Heart right ventricle (tissue), 16 donors: ENCODE measurements around the gene SPATA4. TPM values are rescaled to one million over a fixed set of nuclear protein-coding genes. Genes with fewer than 3 reads are reported as not detected.

Experiments used
- ATAC-seq, 8 donors: fragments of 200-7000 bp; cut with Tn5 transposase; one replicate each; pipeline ENCODE4 v1.9.1; 2020; ENCODE audit warnings: mild to moderate bottlenecking in 8 of 8, moderate library complexity in 8 of 8, moderate number of reproducible peaks in 1 of 8
- DNase-seq, 2 donors: peaks; one replicate each; pipeline ENCODE4 v3.0.0-alpha.2; 2020
- H3K27ac ChIP-seq, 10 donors: fragments of 200-600 bp; sonication (generic) in 2 of 10; one replicate each; pipeline versions ENCODE4 v1.5.0 to v1.8.0; 2020 to 2022; ENCODE audit warnings: mild to moderate bottlenecking in 3 of 10
- H3K27me3 ChIP-seq, 7 donors: fragments of 200-600 bp; one replicate each; pipeline ENCODE4 v1.8.0; 2021 to 2022; ENCODE audit warnings: mild to moderate bottlenecking in 2 of 7
- H3K36me3 ChIP-seq, 9 donors: fragments of 200-600 bp; sonication (generic) in 1 of 9; one replicate each; pipeline versions ENCODE4 v1.5.0 to v1.8.0; 2020 to 2022; ENCODE audit warnings: mild to moderate bottlenecking in 2 of 9
- H3K4me1 ChIP-seq, 9 donors: fragments of 200-600 bp; sonication (generic) in 1 of 9; one replicate each; pipeline versions ENCODE4 v1.5.0 to v1.8.0; 2020 to 2022; ENCODE audit warnings: mild to moderate bottlenecking in 4 of 9
- H3K4me3 ChIP-seq, 10 donors: fragments of 200-600 bp; sonication (generic) in 2 of 10; one replicate each; pipeline versions ENCODE4 v1.5.0 to v1.8.0; 2020 to 2022; ENCODE audit warnings: mild to moderate bottlenecking in 7 of 10, moderate library complexity in 2 of 10
- H3K9me3 ChIP-seq, 11 donors: fragments of 200-600 bp in 10 of 11; sonication (generic) in 2 of 11; one replicate each; pipeline versions ENCODE4 v1.5.0 to v1.8.0; 2013 to 2022; ENCODE audit warnings: mild to moderate bottlenecking in 2 of 11, control low read depth in 1 of 11, moderate library complexity in 1 of 11
- WGBS, 2 donors: extraction: QIAGEN DNeasy Blood & Tissue Kit; methylation state at CpG; one replicate each; pipeline ENCODE4 v1.1.7; 2013; ENCODE audit warnings: inconsistent platforms in 1 of 2; 5-methylcytosine and 5-hydroxymethylcytosine counted together
- intact Hi-C, 10 donors: fragments of 100-400 bp; cut with DNase I; formaldehyde crosslinking; loops; one replicate each; pipeline versions ENCODE4 v1.11.1 to v1.14.2; 2022
- polyA plus RNA-seq, 2 donors: library from polyadenylated mRNA; stranded (reverse); fragments of 200-250 nt; gene quantifications; one replicate each; pipeline ENCODE4 v1.2.3, GENCODE V29; 2013
- total RNA-seq, 10 donors: library from RNA; stranded (reverse); fragmentation: NEBNext Ultra II Directional in 3 of 10; extraction: Animal tissue kit (Norgen Biotek cat#: 25700) in 3 of 10; gene quantifications; one replicate each; pipeline versions ENCODE4 v1.2.1 to v1.2.4, GENCODE V29; 2021 to 2023
- TF ChIP-seq, protein P1 (sequence below), 9 donors: fragments of 200-600 bp; sonication (generic) in 2 of 9; IDR thresholded peaks; one replicate each; pipeline versions ENCODE4 v1.5.0 to v1.8.0; 2021 to 2022; ENCODE audit warnings: antibody characterized with exemption in 9 of 9, mild to moderate bottlenecking in 5 of 9, moderate library complexity in 1 of 9
- donor health status: Arrhythmogenic right ventricular cardiomyopathy.
- donor health status: ischemic (EF 13 %, LVEDD 7.1; RV severe dilation, severe dysfunction).
- donor health status: healthy with polysubstance abuse.
- donor health status: DM: no; HTN: yes; CAD: no.
- donor health status: DM: no; HTN: no; CAD: no.
- donor health status: ischemic (EF 25% LVEDD 6.9; RV normal size, moderate dysfunction).
- donor health status: ischemic (EF 25% LVEDD 5.7; RV mildly dilated, moderate dysfunction).
- donor health status: healthy.
- donor health status: DM: yes; HTN: yes; CAD: no.
- donor health status: Ischemic cardiomyopathy.
- donor health status: ischemic (EF 35%, LVEDD 5.7; RV mildly dilated, moderate dysfunction).
- donor health status: nonischemic (EF 11% LVEDD 7.7; RV severe dilation, severe dysfunction).
- donor health status: DM: yes; HTN: yes; CAD: no.
- donor health status: PGD.
- donor health status: ischemic (EF 29% LVEDD 5.4; RV normal size, mild dysfunction).
- donor health status: nonischemic (EF 23%, LVEDD 6.1; RV moderate dilation, normal function).

Gene SPATA4
- total and polyA plus RNA-seq, 12 donors, result 0.16 to 0.99 (median 0.37) TPM; not detected in 1

DNA sequence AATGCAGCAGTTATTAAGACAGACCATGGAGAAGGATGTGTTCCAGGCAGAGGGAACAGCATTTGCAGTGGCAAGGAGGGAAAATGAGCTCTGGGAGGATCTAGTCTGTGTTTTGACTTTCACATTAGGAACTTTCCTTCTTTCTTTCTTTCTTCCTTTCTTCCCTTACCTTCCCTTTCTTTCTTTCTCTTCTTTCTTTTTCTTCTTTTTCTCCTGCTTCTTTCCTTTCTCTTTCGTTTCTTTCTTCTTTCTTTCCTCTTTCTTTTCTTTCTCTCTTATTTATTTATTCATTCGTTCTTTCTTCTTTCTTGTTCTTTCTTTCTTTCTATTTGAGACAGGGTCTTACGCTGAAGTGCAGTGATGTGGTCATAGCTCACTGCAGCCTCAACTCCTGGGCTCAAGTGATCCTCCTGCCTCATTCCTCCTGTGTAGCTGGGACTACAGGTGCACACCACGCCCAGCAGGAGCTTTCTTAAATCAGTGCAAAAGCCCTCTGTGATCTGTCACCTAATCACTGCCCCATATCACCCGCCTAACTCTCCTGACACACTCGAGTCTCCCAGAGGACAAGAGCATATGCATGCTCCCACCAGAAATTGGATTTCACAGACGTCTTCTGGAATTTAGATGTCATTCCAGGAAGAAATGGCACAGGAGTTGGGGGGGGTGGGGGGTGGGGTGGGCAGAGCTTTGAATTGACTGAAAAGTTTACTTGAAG is 15.4 kb upstream of the SPATA4 start:
- H3K9me3 ChIP-seq, result peaks cover 0 to 11% (median 0%) of the 10 kb centered on the region in 11 donors
- ATAC-seq (no peak), DNase-seq (no peak)
- intact Hi-C loops, result no loop called here
- TF ChIP-seq, protein P1, sequence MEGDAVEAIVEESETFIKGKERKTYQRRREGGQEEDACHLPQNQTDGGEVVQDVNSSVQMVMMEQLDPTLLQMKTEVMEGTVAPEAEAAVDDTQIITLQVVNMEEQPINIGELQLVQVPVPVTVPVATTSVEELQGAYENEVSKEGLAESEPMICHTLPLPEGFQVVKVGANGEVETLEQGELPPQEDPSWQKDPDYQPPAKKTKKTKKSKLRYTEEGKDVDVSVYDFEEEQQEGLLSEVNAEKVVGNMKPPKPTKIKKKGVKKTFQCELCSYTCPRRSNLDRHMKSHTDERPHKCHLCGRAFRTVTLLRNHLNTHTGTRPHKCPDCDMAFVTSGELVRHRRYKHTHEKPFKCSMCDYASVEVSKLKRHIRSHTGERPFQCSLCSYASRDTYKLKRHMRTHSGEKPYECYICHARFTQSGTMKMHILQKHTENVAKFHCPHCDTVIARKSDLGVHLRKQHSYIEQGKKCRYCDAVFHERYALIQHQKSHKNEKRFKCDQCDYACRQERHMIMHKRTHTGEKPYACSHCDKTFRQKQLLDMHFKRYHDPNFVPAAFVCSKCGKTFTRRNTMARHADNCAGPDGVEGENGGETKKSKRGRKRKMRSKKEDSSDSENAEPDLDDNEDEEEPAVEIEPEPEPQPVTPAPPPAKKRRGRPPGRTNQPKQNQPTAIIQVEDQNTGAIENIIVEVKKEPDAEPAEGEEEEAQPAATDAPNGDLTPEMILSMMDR (IDR thresholded peaks at IDR 0.05), result no peak
- no peak overlapping the region for H3K27ac ChIP-seq
- WGBS, 2 donors, result 71 to 81% methylated on average over 7 of the region's 7 CpGs
- H3K36me3 ChIP-seq, result no peaks in the 10 kb centered on the region
- H3K27me3 ChIP-seq, result no peaks in the 10 kb centered on the region
- H3K4me1 ChIP-seq, result peaks cover 0 to 5% (median 0%) of the 10 kb centered on the region in 9 donors
- no peak overlapping the region for H3K4me3 ChIP-seq

DNA sequence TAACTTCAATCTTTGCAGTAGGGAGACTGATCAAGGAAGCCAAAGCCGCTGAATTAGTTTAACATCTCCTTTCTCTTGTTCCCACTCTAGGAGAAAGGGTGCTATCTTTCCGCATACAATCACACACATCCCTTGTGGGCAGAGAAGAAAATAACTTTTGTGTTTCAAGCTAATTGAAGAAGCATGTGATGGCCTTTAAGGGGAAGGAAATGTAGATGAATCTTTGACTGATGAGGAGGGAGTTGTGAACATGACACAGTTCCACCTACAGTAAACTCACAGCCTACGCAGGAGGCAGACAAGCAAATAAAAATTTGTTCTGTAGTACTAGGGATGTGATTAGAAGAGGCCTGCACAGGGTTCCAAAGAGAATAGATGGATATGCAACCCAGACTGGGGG is 14.7 kb upstream of the SPATA4 start:
- peaks cover 0 to 11% (median 0%) of the 10 kb centered on the region in 11 donors for H3K9me3 ChIP-seq
- H3K36me3 ChIP-seq, result no peaks in the 10 kb centered on the region
- no peak for ATAC-seq
- TF ChIP-seq, protein P1 (IDR thresholded peaks at IDR 0.05), result no peak
- DNase-seq, result no peak
- H3K27me3 ChIP-seq, result no peaks in the 10 kb centered on the region
- no peak overlapping the region for H3K27ac ChIP-seq
- H3K4me1 ChIP-seq, result peaks cover 0 to 5% (median 0%) of the 10 kb centered on the region in 9 donors
- intact Hi-C loops, result no loop called here
- H3K4me3 ChIP-seq, result no peak overlapping the region
- WGBS, 2 donors, result 86 to 89% methylated on average over 3 of the region's 3 CpGs

DNA sequence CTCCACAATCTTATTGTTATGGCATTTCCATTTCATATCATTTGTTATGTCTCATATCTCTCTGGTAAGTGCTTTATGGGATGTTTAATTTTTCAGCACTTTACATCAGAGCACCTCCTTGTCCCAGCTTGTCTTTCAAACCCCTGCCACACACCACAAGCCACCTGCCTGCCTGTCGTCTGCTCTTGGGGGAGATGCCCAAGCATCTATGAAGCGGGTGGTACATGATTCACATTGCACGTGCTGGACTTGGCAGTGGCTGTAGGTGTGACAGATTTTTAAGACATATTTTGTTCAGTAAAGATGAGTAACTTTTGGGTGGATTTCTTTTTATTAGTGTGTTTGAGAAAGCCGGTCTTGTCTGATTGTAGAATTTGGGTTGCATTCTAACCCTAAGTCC is 14.2 kb upstream of the SPATA4 start:
- DNase-seq (no peak), ATAC-seq (no peak)
- intact Hi-C loops, result no loop called here
- Histone ChIP-seq H3K4me3 (no peak overlapping the region), H3K9me3 (peaks cover 0 to 11% (median 0%) of the 10 kb centered on the region in 11 donors), H3K27ac (no peak overlapping the region), H3K27me3 (no peaks in the 10 kb centered on the region), H3K4me1 (peaks cover 0 to 5% (median 0%) of the 10 kb centered on the region in 9 donors), H3K36me3 (no peaks in the 10 kb centered on the region)
- TF ChIP-seq, protein P1 (IDR thresholded peaks at IDR 0.05), result no peak
- WGBS, 2 donors, result 85 to 89% methylated on average over 4 of the region's 4 CpGs

DNA sequence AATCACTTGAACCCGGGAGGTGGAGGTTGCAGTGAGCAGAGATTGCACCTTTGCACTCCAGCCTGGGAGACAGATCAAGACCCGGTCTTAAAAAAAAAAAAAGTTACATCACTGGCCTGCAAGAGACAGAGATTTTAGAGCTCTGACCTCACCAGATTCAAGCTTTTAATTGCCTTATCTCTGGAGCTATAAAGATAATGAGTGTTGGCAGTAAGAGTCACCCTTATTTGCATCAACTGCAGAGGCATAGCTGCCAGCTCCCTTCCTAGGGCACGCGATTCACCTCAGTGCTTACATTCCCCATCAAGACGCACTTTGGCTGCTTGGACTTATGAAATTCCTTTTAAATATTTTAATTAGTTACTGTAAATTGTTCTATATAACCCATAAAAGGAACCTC is 12.5 kb upstream of the SPATA4 start:
- no peaks in the 10 kb centered on the region for H3K36me3 ChIP-seq
- no peaks in the 10 kb centered on the region for H3K27me3 ChIP-seq
- no peak overlapping the region for H3K4me3 ChIP-seq
- WGBS, 2 donors, result 54 to 58% methylated on average over 5 of the region's 5 CpGs
- H3K4me1 ChIP-seq, result peaks cover 0 to 5% (median 0%) of the 10 kb centered on the region in 9 donors
- peaks cover 0 to 10% (median 0%) of the 10 kb centered on the region in 11 donors for H3K9me3 ChIP-seq
- TF ChIP-seq, protein P1 (IDR thresholded peaks at IDR 0.05), result no peak
- ATAC-seq (peak in 5 of 8 donors; percentile 48 to 96 (median 73)), DNase-seq (no peak)
- intact Hi-C loops, result no loop called here
- H3K27ac ChIP-seq, result peak overlapping the region in 1 of 10 donors; percentile 19
